PC-9 (cell line): ENCODE measurements around the gene SLFNL1.

Experiments used
- CTCF ChIP-seq: fragments of 200-600 bp; sonication (generic); conservative IDR thresholded peaks from 2 replicates; pipeline ENCODE4 v1.6.1; 2017; ENCODE audit warnings: mixed run types, antibody characterized with exemption, mild to moderate bottlenecking, moderate library complexity
- EZH2 ChIP-seq: fragments of 200-600 bp; sonication (generic); IDR thresholded peaks from 2 replicates; pipeline ENCODE4 v1.8.0; 2017; ENCODE audit warnings: antibody characterized with exemption, low read depth

- TF ChIP-seq CTCF, result no peak
- TF ChIP-seq EZH2, result no peak
Measured at GRCh38 chr1:41021526-41022308, at the start of gene SLFNL1.
